SH-SY5Y (cell line): ENCODE measurements around the gene SKOR1.

ENCODE experiments used
- GATA2 ChIP-seq: IDR thresholded peaks from 2 replicates; pipeline ENCODE4 v1.6.1; 2011; ENCODE audit warnings: mild to moderate bottlenecking, low read depth, low read length
- GATA3 ChIP-seq: IDR thresholded peaks from 2 replicates; pipeline ENCODE4 v1.6.1; 2011; ENCODE audit warnings: low read depth, mild to moderate bottlenecking, low read length, moderate library complexity

DNA sequence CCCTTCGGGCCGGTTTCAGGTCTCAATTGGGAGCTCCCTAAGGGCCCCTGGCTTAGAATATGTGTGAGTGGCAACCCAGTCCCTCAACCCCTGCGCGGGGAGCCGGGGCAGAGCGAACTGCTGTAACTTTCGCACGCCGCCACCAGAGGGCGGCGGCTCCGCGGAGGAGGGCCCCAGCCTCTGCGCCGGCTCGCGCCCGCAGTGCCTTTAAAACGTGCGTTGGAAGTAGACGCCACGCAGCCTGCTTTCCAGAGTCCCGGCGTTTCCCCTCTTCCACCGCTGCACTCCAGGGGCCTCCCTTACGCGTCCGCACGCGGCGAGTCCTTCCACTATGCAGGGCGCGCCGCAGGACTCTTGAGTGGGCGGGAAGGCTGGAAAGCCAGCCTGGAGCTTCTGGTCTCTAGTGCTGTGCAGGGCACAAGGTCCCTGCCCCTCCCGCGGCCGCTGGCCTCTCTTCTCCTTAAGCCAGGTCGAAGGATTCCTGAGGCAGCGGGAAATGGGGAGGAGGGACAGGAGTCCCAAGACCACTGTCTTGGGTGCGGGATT, 38.2 kb downstream of the SKOR1 start:
- no peak for TF ChIP-seq GATA2
- no peak for TF ChIP-seq GATA3
